Neural cell (in vitro differentiated cells): Measurements from ENCODE around the gene PPM1H. TPM values are rescaled to one million over a fixed set of nuclear protein-coding genes. Genes with fewer than 3 reads are reported as not detected.

ENCODE experiments used
- H2AFZ ChIP-seq: fragments of 200-600, 300-800 bp; sonication (generic), shearing (Covaris generic); 2 replicates; pipeline ENCODE4 v1.6.0; 2014; ENCODE audit warnings: low read depth, mild to moderate bottlenecking, antibody characterized with exemption, low read length, moderate library complexity
- H3F3A ChIP-seq: fragments of 200-600 bp; shearing (Covaris generic); 2 replicates; pipeline ENCODE4 v1.6.1; 2016; ENCODE audit warnings: mild to moderate bottlenecking, moderate library complexity, mixed read lengths, antibody characterized with exemption, low read length; ENCODE audit not compliant: insufficient read depth, poor library complexity, severe bottlenecking
- H3K27ac ChIP-seq: fragments of 200-600, 300-800 bp; sonication (generic), shearing (Covaris generic); 2 replicates; pipeline ENCODE4 v1.5.1; 2014; ENCODE audit warnings: mild to moderate bottlenecking, low read length, moderate library complexity
- H3K27me3 ChIP-seq: fragments of 300-800, 200-600 bp; sonication (generic), shearing (Covaris generic); 2 replicates; pipeline ENCODE4 v1.6.0; 2014; ENCODE audit warnings: mild to moderate bottlenecking, low read depth, low read length, moderate library complexity; ENCODE audit not compliant: insufficient read depth
- H3K36me3 ChIP-seq: fragments of 300-800, 200-600 bp; sonication (generic), shearing (Covaris generic); 2 replicates; pipeline ENCODE4 v1.5.1; 2014; ENCODE audit warnings: mild to moderate bottlenecking, antibody characterized with exemption, low read length, moderate library complexity; ENCODE audit not compliant: insufficient read depth
- H3K4me2 ChIP-seq: fragments of 300-800, 200-600 bp; sonication (generic), shearing (Covaris generic); 2 replicates; pipeline ENCODE4 v1.6.0; 2014; ENCODE audit warnings: mild to moderate bottlenecking, low read length
- H3K4me3 ChIP-seq: fragments of 300-800, 200-600 bp; sonication (generic), shearing (Covaris generic); 2 replicates; pipeline ENCODE4 v1.5.1; 2014; ENCODE audit warnings: mild to moderate bottlenecking, low read length, moderate library complexity
- H3K79me2 ChIP-seq: fragments of 200-600 bp; shearing (Covaris generic); replicated peaks from 2 replicates; pipeline ENCODE4 v1.6.0; 2014; ENCODE audit warnings: mild to moderate bottlenecking, low read length, moderate library complexity; ENCODE audit not compliant: insufficient read depth
- H3K9ac ChIP-seq: fragments of 300-800, 200-600 bp; sonication (generic), shearing (Covaris generic); 2 replicates; pipeline ENCODE4 v1.6.1; 2016; ENCODE audit warnings: mild to moderate bottlenecking, low read length, mixed read lengths
- H3K9me2 ChIP-seq: fragments of 200-600 bp; shearing (Covaris generic); 2 replicates; pipeline ENCODE4 v1.6.1; 2016; ENCODE audit warnings: mild to moderate bottlenecking, low read length, mixed read lengths; ENCODE audit not compliant: insufficient read depth
- H3K9me3 ChIP-seq: fragments of 200-600, 300-800 bp; sonication (generic), shearing (Covaris generic); 2 replicates; pipeline ENCODE4 v1.6.1; 2016; ENCODE audit warnings: mild to moderate bottlenecking, mixed run types, low read length, moderate library complexity, mixed read lengths
- H4K20me1 ChIP-seq: fragments of 200-600 bp; shearing (Covaris generic); 2 replicates; pipeline ENCODE4 v1.6.1; 2016; ENCODE audit warnings: mild to moderate bottlenecking, mixed run types; ENCODE audit not compliant: insufficient read depth
- CTCF ChIP-seq: fragments of 450-650 bp; IDR thresholded peaks from 2 replicates; pipeline ENCODE4 v1.5.1; 2014; ENCODE audit warnings: antibody characterized with exemption, mild to moderate bottlenecking, moderate library complexity; ENCODE audit not compliant: poor library complexity, severe bottlenecking
- EP300 ChIP-seq: fragments of 450-650 bp; conservative IDR thresholded peaks from 2 replicates; pipeline ENCODE4 v1.6.1; 2014; ENCODE audit warnings: antibody characterized with exemption, mild to moderate bottlenecking, moderate library complexity; ENCODE audit not compliant: poor library complexity, severe bottlenecking
- EZH2 ChIP-seq: fragments of 200-600, 300-800 bp; shearing (Covaris generic), sonication (generic); IDR thresholded peaks from 2 replicates; pipeline ENCODE4 v1.6.1; 2014; ENCODE audit warnings: antibody characterized with exemption, low read length, borderline replicate concordance, mild to moderate bottlenecking; ENCODE audit not compliant: insufficient read depth, poor library complexity, severe bottlenecking
- MXI1 ChIP-seq: fragments of 450-650 bp; conservative IDR thresholded peaks from 2 replicates; pipeline ENCODE4 v1.6.1; 2014; ENCODE audit warnings: antibody characterized with exemption, mild to moderate bottlenecking; ENCODE audit not compliant: poor library complexity, severe bottlenecking
- POLR2AphosphoS5 ChIP-seq: IDR thresholded peaks from 2 replicates; pipeline ENCODE4 v1.6.1; 2012
- RAD21 ChIP-seq: fragments of 450-650 bp; conservative IDR thresholded peaks from 2 replicates; pipeline ENCODE4 v1.6.1; 2014; ENCODE audit warnings: antibody characterized with exemption, mild to moderate bottlenecking, moderate library complexity
- REST ChIP-seq: IDR thresholded peaks from 2 replicates; pipeline ENCODE4 v1.6.1; 2012; ENCODE audit warnings: borderline replicate concordance
- SMC3 ChIP-seq: fragments of 450-650 bp; conservative IDR thresholded peaks from 2 replicates; pipeline ENCODE4 v1.6.1; 2014; ENCODE audit warnings: antibody characterized with exemption, mild to moderate bottlenecking, moderate library complexity; ENCODE audit not compliant: poor library complexity
- TAF1 ChIP-seq: IDR thresholded peaks from 2 replicates; pipeline ENCODE4 v1.6.1; 2012; ENCODE audit warnings: low read depth
- polyA plus RNA-seq: library from polyadenylated mRNA; depleted of rRNA; stranded (reverse); fragments of >200 nt; gene quantifications from 2 replicates; pipeline ENCODE4 v1.2.3, GENCODE V29; 2014

The PPM1H gene
- polyA plus RNA-seq, 1 donor from 2014 or later, result 3.9 TPM

- peak overlapping the region; percentile 96 for H3K27ac ChIP-seq
- H4K20me1 ChIP-seq, result no peaks in the 10 kb centered on the region
- H3K9me3 ChIP-seq, result no peaks in the 10 kb centered on the region
- H3K27me3 ChIP-seq, result no peaks in the 10 kb centered on the region
- no peaks in the 10 kb centered on the region for H3K36me3 ChIP-seq
- no peak overlapping the region for H2AFZ ChIP-seq
- peak overlapping the region; percentile 95 for H3K9ac ChIP-seq
- no peaks in the 10 kb centered on the region for H3K9me2 ChIP-seq
- H3K4me2 ChIP-seq, result peak overlapping the region; percentile 95
- no peak for TF ChIP-seq POLR2AphosphoS5
- TF ChIP-seq REST, result peak; percentile 34
- TF ChIP-seq SMC3, result no peak
- TF ChIP-seq TAF1, result no peak
- TF ChIP-seq CTCF, result no peak
- TF ChIP-seq RAD21, result no peak
- TF ChIP-seq EP300, result no peak
- TF ChIP-seq MXI1, result no peak
- peak overlapping the region; percentile 80 for H3K4me3 ChIP-seq
- no peaks in the 10 kb centered on the region for H3F3A ChIP-seq
- peaks cover 54% of the 10 kb centered on the region for H3K79me2 ChIP-seq
Observed at GRCh38 chr12:62604373-62604772, 330.6 kb downstream of the PPM1H start.

GRCh38 chr12:62603811-62604098 lies 331.2 kb downstream of the PPM1H start:
- Histone ChIP-seq H3F3A (no peaks in the 10 kb centered on the region), H3K9me2 (no peaks in the 10 kb centered on the region), H3K9me3 (no peaks in the 10 kb centered on the region), H3K27me3 (no peaks in the 10 kb centered on the region), H4K20me1 (no peaks in the 10 kb centered on the region), H3K4me3 (peak overlapping the region; percentile 80), H3K79me2 (peaks cover 48% of the 10 kb centered on the region), H3K4me2 (peak overlapping the region; percentile 95), H3K36me3 (no peaks in the 10 kb centered on the region), H3K9ac (peak overlapping the region; percentile 95), H3K27ac (peak overlapping the region; percentile 96), H2AFZ (peak overlapping the region; percentile 72)
- no peak for TF ChIP-seq POLR2AphosphoS5
- no peak for TF ChIP-seq EP300
- no peak for TF ChIP-seq TAF1
- no peak for TF ChIP-seq MXI1
- no peak for TF ChIP-seq RAD21
- TF ChIP-seq CTCF, result no peak
- no peak for TF ChIP-seq SMC3
- TF ChIP-seq EZH2, result no peak
